ENCODE data around the gene LDLRAD4. TPM values are rescaled to one million over a fixed set of nuclear protein-coding genes. Genes with fewer than 3 reads are reported as not detected.
"Not testable (repeated sequence)": the region's sequence is repeated elsewhere in the genome, so short reads cannot be mapped to it uniquely, and the experiment has no call there.

Gene LDLRAD4
- total RNA-seq, 1 donor from 2014 or later, result 3.0 TPM

DNA sequence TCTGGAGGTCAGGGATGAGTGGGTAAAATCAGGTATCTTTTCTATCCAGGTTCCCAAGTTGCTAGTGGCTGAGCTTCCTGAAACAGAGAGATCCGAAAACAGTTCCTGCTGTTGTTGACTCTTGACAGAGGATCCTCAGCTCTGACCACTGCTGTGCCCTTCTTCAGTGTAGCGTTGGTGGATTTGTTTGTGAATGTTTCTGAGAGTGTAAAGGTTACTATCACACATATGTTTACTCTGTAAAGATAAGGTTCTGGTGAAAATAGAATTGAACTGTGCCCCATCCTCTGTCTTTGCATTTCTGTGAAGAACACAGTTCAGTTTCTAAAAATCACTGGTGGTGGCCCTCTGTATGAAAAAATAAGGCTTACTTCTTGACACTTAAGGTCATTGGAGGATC is 119.8 kb downstream of the LDLRAD4 start:
- no peak for ATAC-seq

DNA sequence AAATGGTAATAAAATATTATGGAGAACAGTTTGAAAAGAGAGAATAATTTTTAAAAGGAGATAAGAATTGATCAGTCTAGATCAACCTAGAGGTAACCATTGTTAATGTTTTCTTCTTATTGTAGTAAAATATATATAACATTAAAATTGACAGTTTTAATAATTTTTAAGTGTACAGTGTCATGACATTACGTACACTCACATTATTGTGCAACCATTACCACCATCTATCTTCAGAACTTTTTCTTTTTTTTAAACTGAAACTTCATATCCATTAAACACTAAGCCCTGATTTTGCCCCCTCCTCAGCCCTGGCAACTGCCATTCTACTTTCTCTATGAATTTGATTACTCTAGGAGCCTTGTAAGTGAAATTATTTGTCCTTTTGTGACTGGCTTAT is 121.1 kb downstream of the LDLRAD4 start:
- ATAC-seq, result no peak

DNA sequence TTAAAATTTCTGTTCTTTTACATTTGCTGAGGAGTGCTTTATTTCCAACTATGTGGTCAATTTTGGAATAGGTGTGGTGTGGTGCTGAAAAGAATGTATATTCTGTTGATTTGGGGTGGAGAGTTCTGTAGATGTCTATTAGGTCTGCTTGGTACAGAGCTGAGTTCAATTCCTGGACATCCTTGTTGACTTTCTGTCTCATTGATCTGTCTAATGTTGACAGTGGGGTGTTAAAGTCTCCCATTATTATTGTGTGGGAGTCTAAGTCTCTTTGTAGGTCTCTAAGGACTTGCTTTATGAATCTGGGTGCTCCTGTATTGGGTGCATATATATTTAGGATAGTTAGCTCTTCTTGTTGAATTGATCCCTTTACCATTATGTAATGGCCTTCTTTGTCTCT is 127.9 kb downstream of the LDLRAD4 start:
- ATAC-seq, result not testable (repeated sequence)

DNA sequence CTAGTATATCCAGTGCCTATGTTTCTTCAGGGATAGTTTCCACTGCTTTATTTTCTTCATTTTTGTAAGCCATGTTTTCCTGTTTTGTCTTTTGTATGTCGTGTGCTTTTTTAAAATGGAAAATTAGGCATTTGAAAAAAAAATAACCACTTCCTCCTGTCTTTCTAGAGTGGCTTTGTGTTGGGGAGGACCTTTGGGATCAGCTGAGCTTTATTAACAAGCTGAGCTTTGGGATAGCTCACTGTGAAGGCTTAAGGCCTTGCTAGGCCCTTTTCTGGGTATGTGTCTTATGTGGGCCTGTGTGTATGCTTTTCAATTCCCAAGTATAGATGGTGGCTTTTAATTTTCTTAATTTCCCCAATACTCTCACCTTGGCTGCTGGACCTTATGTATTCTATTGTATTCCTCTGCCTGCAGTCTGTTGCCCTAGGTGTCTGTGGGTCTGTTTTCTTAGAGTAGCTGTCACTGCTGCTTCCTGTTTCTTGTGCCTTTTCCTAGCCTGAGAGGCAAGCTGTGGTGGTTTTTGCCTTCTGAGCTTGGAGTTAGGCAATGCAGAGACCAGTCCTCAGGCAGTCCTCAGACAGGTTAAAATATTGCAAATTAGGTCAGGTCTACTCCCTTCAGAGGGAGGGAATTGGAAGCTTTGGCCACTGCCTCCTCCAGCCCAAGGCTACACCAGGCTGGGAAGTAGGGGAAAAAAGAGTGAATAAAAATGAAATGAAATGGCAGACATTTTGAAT is 134.7 kb downstream of the LDLRAD4 start:
- ATAC-seq, result no peak

DNA sequence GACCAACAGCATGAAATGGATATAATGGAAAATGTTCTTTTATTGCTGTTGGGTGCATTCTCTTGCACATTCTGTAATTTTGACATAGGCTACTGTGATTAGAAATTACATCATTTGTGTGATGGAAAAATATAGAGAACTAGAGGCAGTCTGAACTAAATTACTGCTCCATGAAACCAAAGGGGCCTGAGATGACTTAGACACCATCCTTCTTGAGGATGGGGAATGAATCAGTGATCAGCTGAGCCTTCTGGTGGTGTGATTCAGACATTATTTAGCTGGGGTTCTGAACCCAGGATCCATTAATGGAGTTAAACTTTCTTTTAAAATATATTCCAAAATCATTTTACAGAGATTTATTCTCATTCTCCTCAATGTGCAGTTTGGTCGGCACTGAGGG is 135.8 kb downstream of the LDLRAD4 start:
- no peak for ATAC-seq

DNA sequence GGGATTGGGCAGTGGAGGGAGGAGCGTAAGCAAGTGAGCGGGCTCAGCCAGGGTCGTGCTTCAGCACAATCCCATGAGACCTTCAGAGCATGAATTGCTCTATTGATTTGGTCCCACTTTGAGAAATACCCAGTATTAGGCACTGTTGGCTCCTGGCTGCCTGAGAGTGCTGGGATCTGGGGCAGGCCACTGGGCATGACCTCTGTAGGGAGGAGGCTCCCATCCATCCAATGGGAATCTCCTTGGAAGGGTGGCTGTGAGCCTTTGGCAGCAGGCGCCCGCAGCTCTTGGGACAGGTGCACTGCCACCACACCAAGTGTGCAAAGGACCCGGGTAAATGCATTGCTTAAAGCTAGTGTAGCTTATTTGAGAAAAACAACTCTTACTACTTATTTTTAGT is 137.5 kb downstream of the LDLRAD4 start:
- ATAC-seq, result no peak

DNA sequence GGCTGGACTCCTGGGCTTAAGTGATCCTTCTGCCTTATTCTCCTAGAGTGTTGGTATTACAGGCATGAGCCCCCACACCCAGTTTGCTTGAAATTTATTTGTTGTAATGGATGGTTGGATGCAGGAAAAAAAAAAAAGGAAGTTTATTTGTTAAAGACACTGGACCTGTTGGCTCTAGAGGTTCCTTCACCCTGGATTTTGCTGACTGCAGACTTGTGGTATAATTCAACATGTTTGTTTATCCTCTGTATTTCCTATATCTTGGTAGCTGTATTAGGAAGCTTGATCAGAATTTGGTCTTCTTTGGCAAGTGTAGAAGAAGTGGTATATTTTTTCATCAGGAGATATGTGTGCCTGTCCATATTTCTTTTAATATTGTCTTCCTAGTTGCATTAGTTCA is 138.7 kb downstream of the LDLRAD4 start:
- ATAC-seq, result no peak

DNA sequence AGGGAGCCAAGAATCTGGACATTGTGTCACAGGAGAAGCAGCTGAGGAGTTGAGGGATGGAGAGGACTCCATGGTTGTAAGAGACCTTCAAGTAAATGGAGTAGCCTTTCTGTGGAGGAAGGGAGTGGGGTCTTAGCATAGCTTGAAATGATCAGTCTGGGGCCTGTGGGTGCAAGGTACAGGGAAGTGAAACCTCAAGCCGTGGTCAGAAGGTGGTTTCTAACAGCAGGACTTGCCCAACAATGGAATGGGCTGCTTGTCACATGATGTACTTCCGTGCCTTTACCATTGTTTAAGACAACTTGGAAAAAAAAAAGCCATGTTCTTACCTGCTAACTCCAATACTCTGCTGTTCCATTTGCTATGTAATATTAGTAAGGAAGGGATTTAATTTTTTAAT is 140.7 kb downstream of the LDLRAD4 start:
- no peak for ATAC-seq

DNA sequence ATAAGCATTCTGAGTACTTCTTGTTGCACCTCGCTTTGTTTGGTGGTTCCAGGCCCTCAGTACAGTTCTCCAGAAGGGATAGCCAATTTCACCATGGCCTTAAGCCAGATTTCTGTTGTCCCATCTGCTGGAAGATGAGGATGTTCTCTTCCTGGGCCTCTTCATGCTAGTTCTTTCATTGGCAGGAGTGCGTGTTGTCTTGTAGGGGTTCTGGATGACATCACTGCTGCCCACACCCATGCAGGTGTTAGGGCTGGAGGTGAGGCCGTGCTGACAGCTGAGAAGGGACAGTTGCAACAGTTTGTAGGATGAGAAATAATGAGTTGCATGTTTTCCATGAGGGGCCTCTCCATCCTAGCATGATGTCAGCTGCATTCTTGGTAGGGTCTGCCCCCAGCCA is 142.9 kb downstream of the LDLRAD4 start:
- no peak for ATAC-seq

DNA sequence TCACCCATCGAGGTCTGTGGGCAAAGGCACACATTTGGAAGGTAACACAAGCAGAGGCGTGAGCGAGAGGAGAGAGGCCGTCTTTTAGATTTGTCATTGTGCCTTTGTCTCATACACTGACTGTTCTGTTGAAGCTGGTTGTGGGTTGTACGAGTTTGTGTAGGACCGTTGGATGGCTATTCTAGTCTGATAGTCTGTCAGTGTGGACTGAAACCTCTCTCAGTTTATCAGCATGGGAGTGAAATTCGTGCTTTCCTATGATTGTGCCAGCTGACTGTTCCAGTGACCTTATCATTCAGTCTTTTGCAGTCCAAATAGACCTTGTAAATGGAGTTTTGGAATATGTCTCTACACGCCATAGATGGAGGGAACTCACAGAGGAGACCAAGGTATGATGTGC is 143.5 kb downstream of the LDLRAD4 start:
- no peak for ATAC-seq

DNA sequence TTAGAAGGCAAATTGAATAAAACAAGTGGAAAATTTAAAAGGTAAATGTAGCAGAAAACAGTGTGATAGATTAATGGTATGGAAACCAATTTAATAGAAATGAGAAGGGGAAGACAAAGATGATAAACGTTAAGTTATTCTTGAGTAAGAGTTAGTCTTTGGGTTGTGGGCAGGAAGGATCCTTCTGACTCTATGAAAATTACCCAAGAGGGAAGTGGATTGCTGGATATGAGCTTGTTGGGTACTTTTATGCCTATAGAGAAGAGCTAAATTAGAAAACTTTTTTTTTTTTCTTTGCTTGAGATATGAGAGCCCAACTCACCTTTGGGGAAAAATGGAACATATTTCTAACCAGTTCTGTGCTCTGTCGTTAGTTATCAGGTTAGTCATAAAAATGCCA is 144.0 kb downstream of the LDLRAD4 start:
- ATAC-seq, result no peak

DNA sequence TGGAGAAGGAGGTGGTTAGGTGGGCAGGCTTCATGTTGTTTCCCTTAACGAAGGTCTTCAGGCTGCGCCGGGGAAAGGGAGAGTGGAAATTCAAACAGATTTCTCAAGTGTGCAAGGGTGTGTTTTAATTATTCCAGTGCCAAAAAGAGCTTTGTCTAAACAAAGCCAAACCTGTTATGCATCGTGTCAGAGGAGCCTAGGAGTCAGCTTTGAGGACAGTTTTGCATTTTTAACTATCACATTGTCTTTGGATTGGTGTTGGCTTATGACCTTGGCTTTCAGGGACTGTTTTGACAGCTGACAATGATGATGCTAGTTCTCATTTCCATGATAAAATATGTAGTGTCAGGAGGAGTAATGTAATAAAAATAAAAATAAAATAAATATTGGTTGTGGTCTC is 144.8 kb downstream of the LDLRAD4 start:
- ATAC-seq, result no peak

DNA sequence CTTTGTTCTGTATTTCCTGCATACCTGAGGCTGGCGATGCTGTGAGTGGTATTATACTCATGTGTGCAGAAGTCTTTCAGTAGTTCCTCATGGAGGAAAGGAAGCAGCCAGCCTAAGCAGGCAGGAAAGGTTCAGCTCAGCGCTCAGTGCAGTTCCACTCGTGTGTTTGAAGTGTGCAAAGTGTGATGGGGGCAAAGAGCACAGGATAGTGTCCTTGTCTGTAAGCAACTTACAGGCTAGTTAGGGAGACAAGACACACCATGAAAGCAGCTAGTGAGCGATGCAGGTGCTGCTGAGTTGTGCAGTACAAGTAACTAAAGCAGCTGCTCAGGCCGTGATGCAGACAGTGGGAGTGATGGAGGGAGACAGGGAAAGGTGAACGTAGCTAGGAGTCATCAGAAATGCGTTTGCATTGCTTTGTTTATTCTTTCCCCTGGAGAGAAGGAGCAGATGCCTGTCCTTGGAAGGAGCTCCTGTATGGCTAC is 146.2 kb downstream of the LDLRAD4 start:
- ATAC-seq, result no peak

DNA sequence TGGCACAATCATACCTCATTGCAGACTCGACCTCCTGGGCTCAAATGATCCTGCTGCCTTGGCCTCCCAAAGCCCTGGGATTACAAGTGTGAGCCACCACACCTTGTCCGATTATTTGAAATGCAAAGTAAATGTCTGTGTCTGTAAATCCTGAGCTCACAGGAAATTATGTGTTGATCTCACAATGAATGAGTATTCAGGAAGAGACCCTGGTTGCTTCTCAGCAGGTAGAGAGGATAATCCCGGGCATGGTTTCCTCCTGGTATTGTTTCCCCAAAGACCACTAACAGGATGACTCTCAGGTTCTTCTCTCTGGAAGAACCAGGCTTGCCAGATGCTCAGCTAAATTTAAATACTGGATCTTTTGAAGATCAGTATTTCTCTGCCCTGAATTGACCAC is 147.6 kb downstream of the LDLRAD4 start:
- ATAC-seq, result no peak

DNA sequence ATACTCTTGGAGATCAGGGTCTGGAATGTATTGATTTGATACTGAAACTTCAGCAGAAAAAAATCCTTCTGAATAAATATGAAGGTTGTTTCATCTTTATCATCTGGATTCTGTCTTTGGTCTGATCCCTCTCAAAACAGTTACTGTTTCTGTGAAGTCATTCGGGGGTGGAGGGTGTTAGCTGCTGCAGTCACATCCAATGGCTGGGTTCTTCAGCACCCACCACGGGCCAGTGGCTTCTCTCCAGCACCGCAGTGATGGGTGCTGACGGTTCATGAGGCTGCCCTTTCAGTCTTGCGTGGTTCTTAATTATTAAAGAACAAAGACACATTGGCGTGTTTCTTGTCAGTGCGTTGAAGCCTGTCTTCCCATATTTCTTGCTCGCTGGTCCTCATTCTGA is 148.0 kb downstream of the LDLRAD4 start:
- ATAC-seq, result no peak

DNA sequence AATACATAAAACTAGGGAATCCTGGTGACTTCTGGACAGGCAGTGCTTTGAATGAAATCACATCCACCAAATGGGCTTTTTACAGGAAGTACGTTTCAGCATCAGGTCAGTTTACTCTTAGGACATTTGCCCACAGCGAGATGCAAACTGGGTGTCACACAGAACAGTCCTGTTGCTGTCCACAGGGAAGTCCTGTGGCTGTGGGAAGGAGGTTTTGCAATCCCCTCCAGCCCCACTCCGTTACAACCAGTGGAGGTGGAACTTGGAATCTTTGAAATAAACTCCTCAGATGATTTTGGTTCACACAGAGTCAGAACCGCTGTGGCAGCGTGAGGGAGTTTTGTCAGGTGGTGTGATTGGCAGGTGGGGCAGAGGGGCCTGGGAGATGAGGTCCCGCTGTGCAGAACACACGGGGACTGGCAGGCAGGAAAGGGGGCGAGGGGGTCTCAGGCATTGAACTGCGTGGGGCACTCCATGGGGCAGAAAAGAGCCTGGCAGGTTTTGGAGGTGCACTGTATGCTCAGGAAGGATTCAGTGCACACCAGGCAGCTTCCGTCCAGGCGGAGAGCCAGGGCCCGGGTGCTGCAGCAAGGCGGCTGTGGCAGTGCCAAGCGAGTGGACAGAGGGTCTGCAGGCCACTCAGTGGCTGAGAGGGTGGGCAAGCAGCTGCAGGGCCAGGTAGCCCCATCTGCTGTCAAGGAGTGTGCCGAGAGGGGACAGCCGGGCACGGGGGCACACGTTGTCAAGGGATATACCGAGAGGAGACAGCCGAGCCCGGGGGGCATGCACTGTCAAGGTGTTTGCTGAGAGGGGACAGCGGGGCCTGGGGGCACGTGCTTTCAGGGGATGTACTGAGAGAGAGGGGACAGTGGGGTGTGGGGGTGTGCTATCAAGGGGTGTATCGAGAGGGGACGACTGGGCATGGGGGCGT is 148.7 kb downstream of the LDLRAD4 start:
- no peak for ATAC-seq

DNA sequence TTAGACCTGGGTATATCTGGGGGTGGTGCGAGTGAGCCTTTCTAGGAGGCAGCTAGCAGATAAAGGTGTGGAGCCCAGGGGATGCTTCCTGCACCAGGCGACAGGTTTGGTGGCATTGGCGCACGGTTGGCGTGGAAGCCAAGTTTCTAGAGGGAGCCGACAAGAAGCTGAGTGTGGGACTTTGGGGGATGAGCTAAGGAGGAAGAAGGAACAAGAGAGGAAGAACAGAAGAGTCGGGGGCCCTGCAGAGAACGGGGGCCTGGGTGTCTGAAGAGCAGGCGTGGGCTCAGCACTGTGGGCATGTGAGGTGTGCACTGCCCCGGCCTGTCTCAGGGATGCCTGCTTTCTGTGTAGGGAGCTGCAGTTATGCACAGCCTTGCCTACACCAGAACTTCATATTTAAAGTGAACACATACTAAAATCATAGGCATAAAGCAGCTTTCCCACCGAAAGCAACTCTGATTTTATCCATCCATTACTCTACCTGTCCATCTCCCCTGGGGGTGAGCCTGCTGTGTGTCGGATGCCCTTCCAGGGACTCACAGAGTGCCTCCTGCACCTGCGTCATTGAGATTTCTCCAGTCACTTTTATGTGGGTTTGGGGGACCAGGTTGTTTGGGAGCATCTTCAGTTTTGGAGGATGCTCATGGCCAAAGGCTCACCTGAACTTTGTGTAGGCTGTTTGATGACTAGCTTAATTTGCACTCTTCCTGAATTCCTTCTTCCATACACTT is 149.7 kb downstream of the LDLRAD4 start:
- no peak for ATAC-seq

DNA sequence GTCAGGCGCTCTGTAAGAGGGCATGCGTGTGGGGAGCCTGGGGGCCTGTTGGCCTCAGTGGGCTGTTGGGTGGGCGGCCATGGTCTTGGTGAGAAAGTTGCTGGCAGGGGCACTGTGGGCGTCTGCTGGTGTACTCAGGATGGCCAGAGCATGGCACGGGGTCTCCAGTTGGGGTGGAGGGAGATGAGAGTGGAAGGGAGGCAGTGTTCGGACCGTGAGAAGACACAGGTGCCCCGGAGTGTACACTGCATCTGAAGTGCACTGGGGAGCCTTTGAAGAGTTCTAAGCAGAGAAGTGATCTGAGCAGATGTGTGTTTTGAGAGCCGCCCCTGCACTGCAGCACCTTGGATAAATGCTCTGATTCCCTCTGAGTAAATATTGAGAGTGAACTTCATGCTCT is 150.8 kb downstream of the LDLRAD4 start:
- no peak for ATAC-seq

DNA sequence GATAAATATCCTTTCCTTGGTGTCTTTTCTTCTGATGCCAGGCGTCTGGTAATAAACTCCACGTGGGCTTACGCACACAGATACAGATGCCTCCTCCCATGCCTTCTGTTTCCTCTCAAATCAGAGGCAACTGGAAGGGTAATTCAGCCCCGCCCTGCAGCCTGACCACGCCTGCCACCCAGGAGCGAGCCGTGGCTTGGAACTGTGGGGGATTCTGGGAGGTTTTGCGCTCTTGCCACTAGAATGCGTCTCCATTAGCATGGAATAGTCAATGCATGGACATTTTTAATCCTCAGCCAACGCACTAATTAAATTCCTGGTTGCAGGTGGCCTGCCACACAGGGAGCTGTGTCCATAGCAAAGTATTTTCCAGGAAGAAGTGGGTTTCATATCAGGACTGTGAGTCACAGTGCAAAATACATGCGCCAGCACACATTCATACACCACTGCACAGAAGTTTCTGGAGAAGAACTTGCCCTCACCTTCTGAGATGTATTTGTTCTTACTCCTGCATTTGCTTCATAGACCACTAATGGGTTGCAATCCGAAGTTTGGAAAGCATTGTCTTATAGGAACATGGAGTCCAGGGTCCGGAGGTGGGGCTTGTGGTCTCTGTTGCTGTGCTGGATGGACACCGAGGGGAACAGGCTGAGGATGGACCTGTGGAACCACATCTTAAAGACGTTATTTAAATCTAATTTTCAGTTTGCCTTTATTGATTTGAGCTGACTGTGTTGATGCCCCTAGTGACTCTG is 151.4 kb downstream of the LDLRAD4 start:
- no peak for ATAC-seq

DNA sequence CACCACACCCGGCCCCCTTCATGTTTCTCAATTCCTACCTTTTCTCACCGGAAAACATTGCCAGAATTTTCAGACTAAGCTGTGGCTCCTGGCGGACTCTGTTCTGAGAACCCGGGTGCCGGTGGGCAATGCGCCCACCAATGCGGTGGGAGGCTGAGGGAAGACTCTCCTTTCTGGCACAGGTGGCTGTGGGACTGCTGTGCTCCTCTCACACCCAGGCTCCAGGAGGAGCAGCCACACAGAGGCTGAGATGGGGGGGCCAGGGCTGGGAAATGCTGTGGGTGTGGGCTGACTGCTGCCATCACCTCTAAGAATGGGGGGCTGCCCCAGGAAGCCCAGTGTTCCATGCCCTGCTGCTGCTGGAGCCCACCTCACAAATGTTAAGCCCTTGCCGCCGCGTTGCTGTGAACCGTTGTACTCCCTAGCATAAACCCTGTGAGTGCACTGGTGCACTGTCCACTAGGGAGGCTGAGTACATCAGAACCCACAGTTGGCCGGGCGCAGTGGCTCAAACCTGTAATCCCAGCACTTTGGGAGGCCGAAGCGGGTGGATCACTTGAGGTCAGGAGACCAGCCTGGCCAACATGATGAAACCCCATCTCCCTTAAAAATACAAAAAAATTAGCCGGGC is 152.6 kb downstream of the LDLRAD4 start:
- ATAC-seq, result no peak

DNA sequence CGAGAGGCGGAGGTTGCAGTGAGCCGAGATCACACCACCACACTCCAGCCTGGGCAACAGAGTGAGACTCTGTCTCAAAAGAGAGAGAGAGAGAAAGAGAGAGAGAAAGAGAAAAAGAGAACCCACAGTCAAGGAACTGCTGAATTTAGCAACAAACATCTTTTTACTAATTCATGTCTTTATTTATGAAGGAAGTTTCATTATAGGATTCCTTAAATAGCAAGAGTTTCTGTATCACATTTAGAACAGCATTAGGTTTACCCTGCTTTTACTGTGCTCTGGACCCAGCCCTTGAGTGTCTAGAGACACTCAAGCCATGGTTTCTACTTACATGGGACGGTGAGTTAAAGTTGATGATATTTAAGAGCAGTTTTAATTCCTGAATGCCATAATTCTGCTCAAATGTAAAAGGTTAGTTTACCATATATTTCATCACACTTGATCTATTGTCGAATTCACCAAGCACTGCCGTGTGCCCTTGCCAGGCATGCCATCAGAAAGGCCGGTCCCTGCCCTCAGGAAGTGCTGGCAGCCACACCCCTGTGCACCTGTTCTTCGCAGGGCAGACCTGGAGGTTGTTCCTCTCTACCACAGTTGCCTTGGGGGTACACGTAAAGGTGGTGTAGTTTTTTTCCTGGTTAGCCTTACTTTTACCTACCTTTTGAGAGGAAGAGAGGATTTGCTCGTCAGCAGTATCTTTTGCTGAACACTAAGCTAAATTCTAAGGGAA is 153.3 kb downstream of the LDLRAD4 start:
- no peak for ATAC-seq

Data from esophagus mucosa (tissue), 1 donor.